Heart left ventricle (tissue), 13 donors: ENCODE results near the gene STARD9.

ENCODE experiments used
- CTCF ChIP-seq, 12 donors: fragments of 200-600 bp; sonication (generic) in 4 of 12; IDR thresholded peaks; one replicate each; pipeline versions ENCODE4 v1.5.0 to v1.8.0; 2018 to 2022; ENCODE audit warnings: antibody characterized with exemption in 12 of 12, mild to moderate bottlenecking in 5 of 12
- POLR2A ChIP-seq, 2 donors: fragments of 450-650 bp; IDR thresholded peaks; one replicate each; pipeline ENCODE4 v1.6.1; 2017; ENCODE audit warnings: antibody characterized with exemption in 2 of 2, mild to moderate bottlenecking in 2 of 2, moderate library complexity in 2 of 2
- donor health status: ischemic (EF 13 %, LVEDD 7.1; RV severe dilation, severe dysfunction).
- donor health status: DM: no; HTN: yes; CAD: no.
- donor health status: DM: no; HTN: no; CAD: no.
- donor health status: ischemic (EF 25% LVEDD 6.9; RV normal size, moderate dysfunction).
- donor health status: ischemic (EF 25% LVEDD 5.7; RV mildly dilated, moderate dysfunction).
- donor health status: ischemic (EF 35%, LVEDD 5.7; RV mildly dilated, moderate dysfunction).
- donor health status: nonischemic (EF 11% LVEDD 7.7; RV severe dilation, severe dysfunction).
- donor health status: DM: yes; HTN: yes; CAD: no.
- donor health status: PGD.
- donor health status: ischemic (EF 29% LVEDD 5.4; RV normal size, mild dysfunction).
- donor health status: nonischemic (EF 23%, LVEDD 6.1; RV moderate dilation, normal function).

- TF ChIP-seq CTCF (IDR thresholded peaks at IDR 0.05) = no peak
- TF ChIP-seq POLR2A (IDR thresholded peaks at IDR 0.05) = no peak
Measured at GRCh38 chr15:42594095-42594494, 18.7 kb downstream of the STARD9 start.
